Measurements from ENCODE around the gene DYRK2.

The DYRK2 gene

DNA sequence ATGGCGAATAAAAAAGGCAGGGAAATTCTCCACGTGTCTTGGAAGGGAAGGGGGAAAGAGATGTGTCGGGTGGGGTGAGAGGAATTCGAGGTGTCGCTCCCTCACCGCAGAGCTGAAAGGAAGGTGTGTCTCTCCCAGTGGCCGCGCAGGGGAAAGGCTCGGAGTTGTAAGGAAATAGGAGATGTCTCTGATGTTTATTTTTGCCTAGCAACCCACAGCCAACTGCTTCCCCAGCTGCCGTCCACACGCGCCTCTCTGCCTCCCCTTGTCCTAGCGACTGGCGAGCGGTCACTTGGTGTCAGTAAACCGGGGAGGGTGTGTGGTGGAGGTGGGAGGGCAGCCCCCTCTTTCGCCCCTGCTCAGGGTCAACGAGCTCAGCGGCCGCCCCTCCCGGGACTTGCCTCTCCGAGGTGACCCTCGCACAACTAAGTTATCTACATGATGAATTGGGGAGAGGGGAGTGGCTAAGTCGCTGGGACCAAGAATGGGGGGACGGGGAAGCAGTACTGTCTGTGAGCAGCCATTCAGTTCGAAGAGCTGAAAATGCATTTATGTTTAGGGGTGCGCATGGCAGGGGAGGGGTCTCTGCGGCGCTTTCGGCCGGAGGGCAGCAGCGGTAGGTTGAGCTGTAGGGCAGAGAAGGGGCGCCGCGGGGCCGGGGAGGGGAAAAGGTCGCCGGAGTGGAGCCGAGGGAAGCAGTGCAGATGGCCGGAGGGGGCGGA lies 585 bp upstream of the DYRK2 start:
- DNase-seq (ENCODE audit: low read depth), result peak; percentile 70
- H3K4me3 ChIP-seq (ENCODE audit: low read depth, low read length), result peak overlapping the region; percentile 71
- peak; percentile 38; the same call in 1 of the 2 replicates for TF ChIP-seq CTCF (IDR thresholded peaks at IDR 0.05; ENCODE audit: control insufficient read depth, extremely low read depth, insufficient read depth)

DNA sequence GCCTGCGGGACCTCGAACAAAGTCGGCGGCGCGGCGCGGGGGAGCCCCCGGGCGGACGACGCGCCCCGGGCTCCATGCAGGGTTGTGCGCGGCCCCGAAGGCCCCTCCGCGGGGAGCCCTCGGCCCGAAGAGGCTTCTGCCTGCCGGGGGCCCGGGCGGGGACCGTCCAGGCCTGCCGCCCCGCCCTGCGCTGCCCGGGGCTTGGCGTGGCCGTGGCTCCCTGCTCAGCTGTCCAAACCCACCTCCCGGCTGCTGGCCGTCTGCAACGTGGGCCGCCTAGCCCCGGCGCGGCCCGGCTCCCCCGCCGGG lies 670 bp downstream of the DYRK2 start:
- no peak for TF ChIP-seq CTCF (IDR thresholded peaks at IDR 0.05; ENCODE audit: control insufficient read depth, extremely low read depth, insufficient read depth)
- H3K4me3 ChIP-seq (ENCODE audit: low read depth, low read length), result peak overlapping the region; percentile 71
- no peak for DNase-seq (ENCODE audit: low read depth)

GRCh38 chr12:67649570-67650387 lies 1.2 kb downstream of the DYRK2 start:
- no peak for TF ChIP-seq CTCF (IDR thresholded peaks at IDR 0.05; ENCODE audit: control insufficient read depth, extremely low read depth, insufficient read depth)
- DNase-seq (ENCODE audit: low read depth), result no peak
- H3K4me3 ChIP-seq (ENCODE audit: low read depth, low read length), result peak overlapping the region; percentile 71

DNA sequence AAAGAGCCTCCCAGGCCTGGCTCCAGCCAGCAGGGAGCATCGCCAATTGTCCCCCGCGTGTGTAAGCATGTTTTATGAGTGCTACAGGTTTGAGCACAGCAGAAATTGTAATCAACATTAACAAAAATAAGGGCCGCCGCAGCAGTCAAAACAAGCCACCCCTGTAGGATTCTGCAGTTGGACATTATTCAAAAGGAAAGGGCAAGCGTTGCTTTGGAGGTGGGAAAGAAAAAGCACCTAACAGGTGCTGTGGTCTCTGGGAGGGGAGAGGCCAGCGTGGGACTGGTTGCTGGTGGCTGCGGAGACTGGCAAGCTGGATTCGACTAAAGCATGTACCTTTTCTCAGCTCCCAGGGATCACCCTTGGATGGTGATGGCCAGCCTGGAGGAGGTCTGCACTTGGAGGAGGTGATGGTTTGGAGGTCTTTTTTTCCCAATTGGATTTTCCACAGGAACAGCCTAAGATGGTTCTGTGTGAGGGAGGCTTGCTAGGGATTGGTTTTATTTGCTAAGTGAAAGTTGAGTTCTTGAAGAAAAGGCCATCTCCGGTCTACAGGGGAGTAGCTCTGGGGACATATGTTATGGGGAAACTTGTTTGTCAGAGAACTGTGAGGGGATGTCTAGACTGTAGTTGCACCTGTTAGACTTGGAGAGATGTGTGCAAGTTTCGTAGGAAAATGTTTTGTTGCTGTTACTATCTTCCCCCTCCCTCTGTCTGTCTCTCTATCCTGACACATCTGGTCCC lies 2.0 kb downstream of the DYRK2 start:
- TF ChIP-seq CTCF (IDR thresholded peaks at IDR 0.05; ENCODE audit: control insufficient read depth, extremely low read depth, insufficient read depth), result no peak
- DNase-seq (ENCODE audit: low read depth), result no peak
- no peak overlapping the region; the same call in 1 of the 2 replicates for H3K4me3 ChIP-seq (ENCODE audit: low read depth, low read length)

DNA sequence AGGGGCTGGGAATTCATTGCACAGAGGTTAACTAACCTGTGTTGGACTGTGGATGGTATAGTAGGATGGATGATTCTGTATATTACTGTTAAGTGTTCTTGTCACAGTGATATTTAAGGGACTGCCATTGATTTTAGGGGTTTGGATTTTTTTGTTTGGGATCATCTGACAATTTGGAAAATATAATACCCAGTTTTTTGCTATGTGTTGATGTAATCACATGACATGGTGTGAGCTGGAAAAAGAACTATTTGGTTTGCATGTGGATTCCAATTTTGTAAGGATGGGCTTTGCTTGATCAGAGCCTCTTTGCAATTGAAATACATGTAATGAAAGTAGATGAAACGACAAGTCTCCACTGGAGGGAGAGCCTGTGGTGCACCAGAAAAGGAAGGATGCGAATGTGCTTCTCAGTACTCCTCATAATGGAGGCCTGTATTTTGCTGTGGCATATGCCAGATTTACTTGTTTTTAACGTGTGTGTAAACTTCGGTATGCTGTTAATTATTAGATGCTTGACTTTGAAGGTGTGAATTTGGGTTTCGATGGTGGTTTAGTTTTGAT lies 2.7 kb downstream of the DYRK2 start:
- DNase-seq (ENCODE audit: low read depth), result no peak
- H3K4me3 ChIP-seq (ENCODE audit: low read depth, low read length), result no peak overlapping the region

More for the DNA sequence above, 2.7 kb downstream of the DYRK2 start:
- no peak for TF ChIP-seq CTCF (IDR thresholded peaks at IDR 0.05; ENCODE audit: control insufficient read depth, extremely low read depth, insufficient read depth)

All from LNCaP clone FGC (cell line).